Mesendoderm (in vitro differentiated cells): ENCODE measurements around the gene HLTF.
"Not testable (repeated sequence)": the region's sequence is repeated elsewhere in the genome, so short reads cannot be mapped to it uniquely, and the experiment has no call there.

Source experiments
- DNase-seq: peaks from one replicate; pipeline ENCODE4 v3.0.0; 2013
- H2AK5ac ChIP-seq: 2 replicates; pipeline ENCODE4 v1.6.1; 2013; ENCODE audit warnings: low read length, inconsistent platforms
- H2BK120ac ChIP-seq: 2 replicates; pipeline ENCODE4 v1.6.1; 2013; ENCODE audit warnings: low read depth, mild to moderate bottlenecking, low read length, moderate library complexity, mixed read lengths
- H2BK15ac ChIP-seq: replicated peaks from 2 replicates; pipeline ENCODE4 v1.6.1; 2013; ENCODE audit warnings: low read depth, mild to moderate bottlenecking, moderate library complexity
- H2BK5ac ChIP-seq: 2 replicates; pipeline ENCODE4 v1.6.1; 2013; ENCODE audit warnings: low read length, inconsistent platforms
- H3K18ac ChIP-seq: 2 replicates; pipeline ENCODE4 v1.6.1; 2013; ENCODE audit warnings: mild to moderate bottlenecking, low read length, mixed read lengths
- H3K23ac ChIP-seq: one replicate; pipeline ENCODE4 v1.6.1; 2013; ENCODE audit warnings: low read length
- H3K27ac ChIP-seq: 2 replicates; pipeline ENCODE4 v1.5.1; 2013; ENCODE audit warnings: low read depth, mild to moderate bottlenecking, inconsistent platforms, low read length, moderate library complexity
- H3K27me3 ChIP-seq: 2 replicates; pipeline ENCODE4 v1.6.1; 2013; ENCODE audit warnings: low read length, control low read depth, mild to moderate bottlenecking, inconsistent platforms; ENCODE audit not compliant: insufficient read depth, poor library complexity
- H3K36me3 ChIP-seq: 2 replicates; pipeline ENCODE4 v1.6.1; 2013; ENCODE audit warnings: low read length, inconsistent platforms; ENCODE audit not compliant: control insufficient read depth, insufficient read depth
- H3K4ac ChIP-seq: one replicate; pipeline ENCODE4 v1.6.1; 2013; ENCODE audit warnings: low read depth, mild to moderate bottlenecking, low read length, moderate library complexity
- H3K4me1 ChIP-seq: 2 replicates; pipeline ENCODE4 v1.6.1; 2013; ENCODE audit warnings: low read depth, low read length, inconsistent platforms; ENCODE audit not compliant: control insufficient read depth
- H3K4me2 ChIP-seq: 2 replicates; pipeline ENCODE4 v1.6.1; 2013; ENCODE audit warnings: low read length
- H3K4me3 ChIP-seq: 2 replicates; pipeline ENCODE4 v1.5.1; 2013; ENCODE audit warnings: mild to moderate bottlenecking, low read length
- H3K56ac ChIP-seq: one replicate; pipeline ENCODE4 v1.6.1; 2013; ENCODE audit warnings: low read length
- H3K79me1 ChIP-seq: 2 replicates; pipeline ENCODE4 v1.6.1; 2013; ENCODE audit warnings: low read length, inconsistent platforms
- H3K79me2 ChIP-seq: 2 replicates; pipeline ENCODE4 v1.6.1; 2013; ENCODE audit warnings: mild to moderate bottlenecking, low read length; ENCODE audit not compliant: control insufficient read depth, insufficient read depth
- H3K9ac ChIP-seq: 2 replicates; pipeline ENCODE4 v1.6.1; 2013; ENCODE audit warnings: low read length, inconsistent platforms
- H4K5ac ChIP-seq: one replicate; pipeline ENCODE4 v1.6.1; 2013; ENCODE audit warnings: low read length
- H4K8ac ChIP-seq: one replicate; pipeline ENCODE4 v1.6.1; 2013; ENCODE audit warnings: low read depth, mild to moderate bottlenecking, control low read depth, low read length, moderate library complexity
- WGBS: extraction: QIAGEN DNeasy Blood & Tissue Kit; methylation state at CpG from one replicate; pipeline ENCODE4 v1.1.7; 2013; ENCODE audit warnings: low lambda C conversion rate, missing lambda C conversion rate; ENCODE audit not compliant: insufficient coverage; ENCODE audit errors: extremely low coverage; 5-methylcytosine and 5-hydroxymethylcytosine counted together

HLTF gene

GRCh38 chr3:149114458-149114857, 28.1 kb upstream of the HLTF start:
- no peak overlapping the region for H4K8ac ChIP-seq
- no peak overlapping the region for H3K4me3 ChIP-seq
- no peak overlapping the region for H2BK15ac ChIP-seq
- H3K23ac ChIP-seq: no peak overlapping the region
- H3K4me2 ChIP-seq: no peak overlapping the region
- no peak overlapping the region for H3K18ac ChIP-seq
- no peak overlapping the region for H2AK5ac ChIP-seq
- H3K56ac ChIP-seq: no peak overlapping the region
- no CpG with 5 or more reads among the region's 1 CpG for WGBS
- no peak overlapping the region for H2BK120ac ChIP-seq
- H3K4me1 ChIP-seq: no peaks in the 10 kb centered on the region
- no peaks in the 10 kb centered on the region for H3K79me1 ChIP-seq
- H3K4ac ChIP-seq: no peak overlapping the region
- H4K5ac ChIP-seq: no peak overlapping the region
- H3K36me3 ChIP-seq: no peaks in the 10 kb centered on the region
- no peak overlapping the region for H2BK5ac ChIP-seq
- no peak for DNase-seq
- H3K9ac ChIP-seq: no peak overlapping the region
- H3K27ac ChIP-seq: no peak overlapping the region
- no peaks in the 10 kb centered on the region for H3K79me2 ChIP-seq
- H3K27me3 ChIP-seq: no peaks in the 10 kb centered on the region

GRCh38 chr3:149104484-149104883, 18.2 kb upstream of the HLTF start:
- Histone ChIP-seq H2BK120ac (no peak overlapping the region), H2BK5ac (no peak overlapping the region), H3K27ac (no peak overlapping the region), H3K27me3 (no peaks in the 10 kb centered on the region), H3K4me1 (no peaks in the 10 kb centered on the region), H2BK15ac (no peak overlapping the region), H3K4me2 (no peak overlapping the region), H3K79me2 (no peaks in the 10 kb centered on the region), H4K5ac (no peak overlapping the region), H3K18ac (no peak overlapping the region), H3K23ac (no peak overlapping the region), H3K79me1 (no peaks in the 10 kb centered on the region), H3K4ac (no peak overlapping the region), H3K9ac (no peak overlapping the region), H4K8ac (no peak overlapping the region), H3K4me3 (no peak overlapping the region), H2AK5ac (no peak overlapping the region), H3K56ac (no peak overlapping the region), H3K36me3 (no peaks in the 10 kb centered on the region)
- WGBS: no CpG with 5 or more reads among the region's 3 CpGs
- DNase-seq: no peak

- no peak overlapping the region for H3K27ac ChIP-seq
- no peak overlapping the region for H4K5ac ChIP-seq
- no peak overlapping the region for H2BK5ac ChIP-seq
- WGBS: 100% methylated on average over 1 of the region's 3 CpGs
- H2BK120ac ChIP-seq: no peak overlapping the region
- no peak overlapping the region for H2AK5ac ChIP-seq
- no peak overlapping the region for H3K56ac ChIP-seq
- no peaks in the 10 kb centered on the region for H3K79me2 ChIP-seq
- H3K23ac ChIP-seq: no peak overlapping the region
- H3K4me1 ChIP-seq: no peaks in the 10 kb centered on the region
- no peak overlapping the region for H3K18ac ChIP-seq
- no peak overlapping the region for H3K4ac ChIP-seq
- H3K4me2 ChIP-seq: no peak overlapping the region
- no peak overlapping the region for H2BK15ac ChIP-seq
- DNase-seq: no peak
- no peak overlapping the region for H3K4me3 ChIP-seq
- no peak overlapping the region for H3K9ac ChIP-seq
- no peaks in the 10 kb centered on the region for H3K36me3 ChIP-seq
- no peaks in the 10 kb centered on the region for H3K79me1 ChIP-seq
- H4K8ac ChIP-seq: no peak overlapping the region
- H3K27me3 ChIP-seq: no peaks in the 10 kb centered on the region
Measured at GRCh38 chr3:149101641-149102040, 15.3 kb upstream of the HLTF start.

- Histone ChIP-seq H2BK15ac (no peak overlapping the region), H3K9ac (no peak overlapping the region), H4K8ac (no peak overlapping the region), H2BK5ac (no peak overlapping the region), H3K79me1 (no peaks in the 10 kb centered on the region), H2BK120ac (no peak overlapping the region), H4K5ac (no peak overlapping the region), H3K56ac (no peak overlapping the region), H3K4ac (no peak overlapping the region), H3K18ac (no peak overlapping the region), H2AK5ac (no peak overlapping the region), H3K36me3 (no peaks in the 10 kb centered on the region), H3K23ac (no peak overlapping the region), H3K4me3 (no peak overlapping the region), H3K79me2 (no peaks in the 10 kb centered on the region), H3K4me1 (no peaks in the 10 kb centered on the region), H3K27ac (no peak overlapping the region), H3K4me2 (no peak overlapping the region), H3K27me3 (no peaks in the 10 kb centered on the region)
- DNase-seq: no peak
- WGBS: no CpG with 5 or more reads among the region's 4 CpGs
Measured at GRCh38 chr3:149101154-149101553, 14.8 kb upstream of the HLTF start.

GRCh38 chr3:149097987-149098386, 11.7 kb upstream of the HLTF start:
- not testable (repeated sequence) for DNase-seq, H3K79me1 ChIP-seq, H2BK15ac ChIP-seq, H3K18ac ChIP-seq, H3K4me2 ChIP-seq, H3K79me2 ChIP-seq, H3K4me1 ChIP-seq, H4K5ac ChIP-seq, H4K8ac ChIP-seq, H3K4ac ChIP-seq, H2AK5ac ChIP-seq, H3K4me3 ChIP-seq, H3K36me3 ChIP-seq, H3K27ac ChIP-seq, H2BK5ac ChIP-seq, H3K23ac ChIP-seq, H3K9ac ChIP-seq, H2BK120ac ChIP-seq, H3K56ac ChIP-seq, H3K27me3 ChIP-seq
- no CpG with 5 or more reads among the region's 19 CpGs for WGBS

- no peak overlapping the region for H4K8ac ChIP-seq
- H3K27ac ChIP-seq: no peak overlapping the region
- no peaks in the 10 kb centered on the region for H3K4me1 ChIP-seq
- no peak for DNase-seq
- H2BK15ac ChIP-seq: no peak overlapping the region
- no CpG with 5 or more reads among the region's 4 CpGs for WGBS
- no peak overlapping the region for H2BK5ac ChIP-seq
- no peak overlapping the region for H2BK120ac ChIP-seq
- H4K5ac ChIP-seq: no peak overlapping the region
- no peaks in the 10 kb centered on the region for H3K79me2 ChIP-seq
- H3K18ac ChIP-seq: no peak overlapping the region
- no peak overlapping the region for H3K4me2 ChIP-seq
- H3K4ac ChIP-seq: no peak overlapping the region
- no peak overlapping the region for H2AK5ac ChIP-seq
- H3K79me1 ChIP-seq: no peaks in the 10 kb centered on the region
- no peak overlapping the region for H3K9ac ChIP-seq
- no peak overlapping the region for H3K56ac ChIP-seq
- no peak overlapping the region for H3K4me3 ChIP-seq
- no peaks in the 10 kb centered on the region for H3K27me3 ChIP-seq
- no peaks in the 10 kb centered on the region for H3K36me3 ChIP-seq
- no peak overlapping the region for H3K23ac ChIP-seq
Measured at GRCh38 chr3:149095487-149095886, 9.2 kb upstream of the HLTF start.
